ENCODE results near the gene AP5Z1. TPM values are rescaled to one million over a fixed set of nuclear protein-coding genes. Genes with fewer than 3 reads are reported as not detected.
A peak's percentile ranks its signal among the peaks of the same experiment; 100 is the strongest.

Gene AP5Z1
- total RNA-seq, 2 donors from 2014 or later = 31.0 to 34.7 TPM

- Mint-ChIP-seq H3K36me3 (ENCODE audit: low read depth) (peaks cover 44% of the 10 kb centered on the region), H3K4me3 (no peak overlapping the region), H3K4me1 (peaks cover 49% of the 10 kb centered on the region), H3K27me3 (ENCODE audit: insufficient read depth) (no peaks in the 10 kb centered on the region), H3K27ac (no peak overlapping the region), H3K9me3 (no peaks in the 10 kb centered on the region)
- Histone ChIP-seq H3K36me3 (ENCODE audit: control insufficient read depth, insufficient read depth, low read length) (peaks cover 47% of the 10 kb centered on the region), H3K27me3 (ENCODE audit: control insufficient read depth, insufficient read depth, low read length, poor library complexity, severe bottlenecking) (no peaks in the 10 kb centered on the region), H3K9ac (ENCODE audit: extremely low read depth, low read length, poor library complexity, severe bottlenecking) (no peak overlapping the region), H3K4me3 (ENCODE audit: low read length) (no peak overlapping the region), H3K27ac (ENCODE audit: low read depth, low read length) (no peak overlapping the region), H3K9me3 (ENCODE audit: control insufficient read depth, low read length) (no peaks in the 10 kb centered on the region), H3K4me1 (ENCODE audit: control insufficient read depth, insufficient read depth, low read length) (peaks cover 23% of the 10 kb centered on the region)
- 96 to 100% methylated on average over 6 to 10 of the region's 10 CpGs for WGBS, 2 experiments (ENCODE audit: insufficient coverage in 1 of 2, insufficient read length in 1 of 2)
- no peak for DNase-seq
- TF ChIP-seq, protein P1, sequence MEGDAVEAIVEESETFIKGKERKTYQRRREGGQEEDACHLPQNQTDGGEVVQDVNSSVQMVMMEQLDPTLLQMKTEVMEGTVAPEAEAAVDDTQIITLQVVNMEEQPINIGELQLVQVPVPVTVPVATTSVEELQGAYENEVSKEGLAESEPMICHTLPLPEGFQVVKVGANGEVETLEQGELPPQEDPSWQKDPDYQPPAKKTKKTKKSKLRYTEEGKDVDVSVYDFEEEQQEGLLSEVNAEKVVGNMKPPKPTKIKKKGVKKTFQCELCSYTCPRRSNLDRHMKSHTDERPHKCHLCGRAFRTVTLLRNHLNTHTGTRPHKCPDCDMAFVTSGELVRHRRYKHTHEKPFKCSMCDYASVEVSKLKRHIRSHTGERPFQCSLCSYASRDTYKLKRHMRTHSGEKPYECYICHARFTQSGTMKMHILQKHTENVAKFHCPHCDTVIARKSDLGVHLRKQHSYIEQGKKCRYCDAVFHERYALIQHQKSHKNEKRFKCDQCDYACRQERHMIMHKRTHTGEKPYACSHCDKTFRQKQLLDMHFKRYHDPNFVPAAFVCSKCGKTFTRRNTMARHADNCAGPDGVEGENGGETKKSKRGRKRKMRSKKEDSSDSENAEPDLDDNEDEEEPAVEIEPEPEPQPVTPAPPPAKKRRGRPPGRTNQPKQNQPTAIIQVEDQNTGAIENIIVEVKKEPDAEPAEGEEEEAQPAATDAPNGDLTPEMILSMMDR (conservative IDR thresholded peaks at IDR 0.05) = no peak
Observed at GRCh38 chr7:4742852-4743251, 32.6 kb upstream of the AP5Z1 start.

- Mint-ChIP-seq H3K4me3 (peak overlapping the region; percentile 44), H3K4me1 (peaks cover 35% of the 10 kb centered on the region), H3K27ac (peak overlapping the region; percentile 91), H3K9me3 (no peaks in the 10 kb centered on the region), H3K27me3 (ENCODE audit: insufficient read depth) (no peaks in the 10 kb centered on the region), H3K36me3 (ENCODE audit: low read depth) (peaks cover 57% of the 10 kb centered on the region)
- 18 to 29% methylated on average over 19 to 31 of the region's 31 CpGs for WGBS, 2 experiments (ENCODE audit: insufficient coverage in 1 of 2, insufficient read length in 1 of 2)
- Histone ChIP-seq H3K4me3 (ENCODE audit: low read length) (peak overlapping the region; percentile 69), H3K9ac (ENCODE audit: extremely low read depth, low read length, poor library complexity, severe bottlenecking) (peak overlapping the region; percentile 86), H3K36me3 (ENCODE audit: control insufficient read depth, insufficient read depth, low read length) (peaks cover 60% of the 10 kb centered on the region), H3K4me1 (ENCODE audit: control insufficient read depth, insufficient read depth, low read length) (peaks cover 10% of the 10 kb centered on the region), H3K27ac (ENCODE audit: low read depth, low read length) (peak overlapping the region; percentile 96), H3K9me3 (ENCODE audit: control insufficient read depth, low read length) (no peaks in the 10 kb centered on the region), H3K27me3 (ENCODE audit: control insufficient read depth, insufficient read depth, low read length, poor library complexity, severe bottlenecking) (no peaks in the 10 kb centered on the region)
- DNase-seq = peak; percentile 100
- TF ChIP-seq, protein P1 (conservative IDR thresholded peaks at IDR 0.05) = no peak
Observed at GRCh38 chr7:4744391-4745264, 30.8 kb upstream of the AP5Z1 start.

GRCh38 chr7:4745265-4745919, 30.0 kb upstream of the AP5Z1 start:
- no peaks in the 10 kb centered on the region for H3K27me3 ChIP-seq (ENCODE audit: control insufficient read depth, insufficient read depth, low read length, poor library complexity, severe bottlenecking)
- H3K27ac Mint-ChIP-seq = peak overlapping the region; percentile 91
- peak overlapping the region; percentile 96 for H3K27ac ChIP-seq (ENCODE audit: low read depth, low read length)
- no peaks in the 10 kb centered on the region for H3K9me3 ChIP-seq (ENCODE audit: control insufficient read depth, low read length)
- no peaks in the 10 kb centered on the region for H3K27me3 Mint-ChIP-seq (ENCODE audit: insufficient read depth)
- peaks cover 8% of the 10 kb centered on the region for H3K4me1 ChIP-seq (ENCODE audit: control insufficient read depth, insufficient read depth, low read length)
- TF ChIP-seq, protein P1 (conservative IDR thresholded peaks at IDR 0.05) = no peak
- peaks cover 60% of the 10 kb centered on the region for H3K36me3 ChIP-seq (ENCODE audit: control insufficient read depth, insufficient read depth, low read length)
- no peak for DNase-seq
- peak overlapping the region; percentile 44 for H3K4me3 Mint-ChIP-seq
- peak overlapping the region; percentile 86 for H3K9ac ChIP-seq (ENCODE audit: extremely low read depth, low read length, poor library complexity, severe bottlenecking)
- peak overlapping the region; percentile 66 for H3K4me3 ChIP-seq (ENCODE audit: low read length)
- peaks cover 63% of the 10 kb centered on the region for H3K36me3 Mint-ChIP-seq (ENCODE audit: low read depth)
- H3K4me1 Mint-ChIP-seq = peaks cover 33% of the 10 kb centered on the region
- WGBS, 2 experiments (ENCODE audit: insufficient coverage in 1 of 2, insufficient read length in 1 of 2) = 32 to 77% methylated on average over 6 to 18 of the region's 18 CpGs
- no peaks in the 10 kb centered on the region for H3K9me3 Mint-ChIP-seq
